Fibroblast of villous mesenchyme (primary cell): ENCODE data around the gene MEGF8. TPM values are rescaled to one million over a fixed set of nuclear protein-coding genes. Genes with fewer than 3 reads are reported as not detected.
"Not testable (repeated sequence)": the region's sequence is repeated elsewhere in the genome, so short reads cannot be mapped to it uniquely, and the experiment has no call there.

Experiments used
- DNase-seq: peaks from one replicate; pipeline ENCODE4 v3.0.0-alpha.2; 2010; ENCODE audit warnings: low read depth
- H3K4me3 ChIP-seq: 2 replicates; pipeline ENCODE4 v1.5.1; 2011; ENCODE audit warnings: low read depth, mild to moderate bottlenecking, low read length
- total RNA-seq: library from RNA; depleted of rRNA; stranded (reverse); fragments of >200 nt; gene quantifications from 2 replicates; pipeline ENCODE4 v1.2.3, GENCODE V29; 2012
- TF ChIP-seq, protein P1 (sequence below): IDR thresholded peaks from 2 replicates; pipeline ENCODE4 v1.5.1; 2012; ENCODE audit warnings: low read depth, mild to moderate bottlenecking, low read length; ENCODE audit not compliant: insufficient read depth

Gene MEGF8
- total RNA-seq, 1 donor = 21.2 TPM

DNA sequence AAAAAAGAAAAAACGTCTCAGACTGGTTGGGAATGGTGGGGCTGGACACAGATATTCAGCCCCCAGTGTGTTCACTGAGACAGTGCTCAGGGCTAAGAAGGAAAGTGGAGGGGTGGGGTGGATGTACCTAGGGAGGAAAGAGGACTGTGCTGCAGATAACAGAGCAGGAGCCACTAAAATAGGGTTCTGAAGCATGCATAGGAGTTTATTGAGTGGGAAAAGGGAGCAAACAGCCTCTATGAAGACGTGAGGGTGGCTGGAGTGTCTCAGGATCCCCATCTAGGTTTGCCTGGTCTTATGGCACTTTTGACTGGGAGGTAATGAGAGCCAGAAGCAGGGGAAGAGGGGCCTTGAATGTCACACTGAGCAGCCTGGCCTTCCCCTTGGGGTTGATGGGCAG is 3.4 kb downstream of the MEGF8 start:
- DNase-seq = no peak
- no peak overlapping the region for H3K4me3 ChIP-seq
- TF ChIP-seq, protein P1, sequence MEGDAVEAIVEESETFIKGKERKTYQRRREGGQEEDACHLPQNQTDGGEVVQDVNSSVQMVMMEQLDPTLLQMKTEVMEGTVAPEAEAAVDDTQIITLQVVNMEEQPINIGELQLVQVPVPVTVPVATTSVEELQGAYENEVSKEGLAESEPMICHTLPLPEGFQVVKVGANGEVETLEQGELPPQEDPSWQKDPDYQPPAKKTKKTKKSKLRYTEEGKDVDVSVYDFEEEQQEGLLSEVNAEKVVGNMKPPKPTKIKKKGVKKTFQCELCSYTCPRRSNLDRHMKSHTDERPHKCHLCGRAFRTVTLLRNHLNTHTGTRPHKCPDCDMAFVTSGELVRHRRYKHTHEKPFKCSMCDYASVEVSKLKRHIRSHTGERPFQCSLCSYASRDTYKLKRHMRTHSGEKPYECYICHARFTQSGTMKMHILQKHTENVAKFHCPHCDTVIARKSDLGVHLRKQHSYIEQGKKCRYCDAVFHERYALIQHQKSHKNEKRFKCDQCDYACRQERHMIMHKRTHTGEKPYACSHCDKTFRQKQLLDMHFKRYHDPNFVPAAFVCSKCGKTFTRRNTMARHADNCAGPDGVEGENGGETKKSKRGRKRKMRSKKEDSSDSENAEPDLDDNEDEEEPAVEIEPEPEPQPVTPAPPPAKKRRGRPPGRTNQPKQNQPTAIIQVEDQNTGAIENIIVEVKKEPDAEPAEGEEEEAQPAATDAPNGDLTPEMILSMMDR = no peak

DNA sequence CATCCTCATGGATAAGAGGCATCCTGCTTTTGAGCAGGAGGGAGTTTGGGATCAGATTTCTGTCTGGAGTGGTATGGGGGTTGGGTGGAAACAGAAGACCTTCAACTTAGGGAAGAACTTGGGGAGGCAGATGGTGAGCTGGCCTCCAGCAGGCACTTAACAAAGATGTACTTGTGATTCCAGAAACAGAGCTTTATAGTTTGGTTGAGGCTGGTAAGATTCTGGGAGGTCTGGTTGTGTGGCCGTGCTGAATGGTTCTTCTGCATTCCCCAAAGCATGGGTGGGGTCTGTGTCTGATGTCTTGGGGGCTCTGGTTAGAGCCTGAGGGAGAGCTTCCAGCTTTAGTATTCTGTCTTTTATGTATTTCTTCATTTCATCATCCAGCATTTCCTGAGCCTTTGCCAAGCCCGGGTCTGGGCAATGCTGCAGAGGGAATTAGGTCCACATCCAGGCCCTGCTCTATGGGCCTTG is 4.8 kb downstream of the MEGF8 start:
- H3K4me3 ChIP-seq = no peak overlapping the region
- DNase-seq = peak; percentile 7
- TF ChIP-seq, protein P1 = no peak

DNA sequence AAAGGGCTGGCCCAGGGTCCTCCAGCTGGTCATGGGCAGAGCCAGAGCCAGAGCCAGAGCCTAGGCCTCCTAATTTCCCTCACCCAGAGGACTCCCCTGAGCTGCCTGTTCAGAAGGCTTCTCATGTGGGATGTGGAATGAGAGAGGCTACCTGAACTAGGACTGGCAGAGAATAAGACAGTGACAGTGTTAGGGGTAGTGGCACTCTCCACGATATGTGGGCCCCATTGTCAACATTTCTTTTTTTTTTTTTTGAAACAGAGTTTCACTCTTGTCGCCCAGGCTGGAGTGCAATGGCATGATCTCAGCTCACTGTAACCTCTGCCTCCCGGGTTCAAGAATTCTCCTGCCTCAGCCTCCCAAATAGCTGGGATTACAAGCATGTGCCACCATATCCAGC is 5.9 kb downstream of the MEGF8 start:
- not testable (repeated sequence) for DNase-seq, H3K4me3 ChIP-seq

DNA sequence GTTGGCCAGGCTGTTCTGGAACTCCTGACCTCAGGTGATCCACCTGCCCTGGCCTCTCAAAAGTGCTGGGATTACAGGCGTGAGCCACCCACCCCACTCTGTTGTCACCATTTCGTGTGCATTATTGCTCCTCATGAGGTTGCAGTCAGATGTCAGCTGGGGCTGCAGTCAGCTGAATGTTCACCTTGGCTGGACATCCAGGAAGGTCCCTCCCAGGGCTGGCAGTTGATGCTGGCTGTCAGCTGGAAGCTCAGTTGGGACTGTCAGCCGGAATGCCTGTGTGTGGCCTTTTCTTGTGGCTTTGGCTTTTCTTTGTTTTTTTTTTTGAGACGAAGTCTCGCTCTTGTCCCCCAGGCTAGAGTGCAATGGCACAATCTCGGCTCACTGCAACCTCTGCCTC is 6.6 kb downstream of the MEGF8 start:
- TF ChIP-seq, protein P1 = no peak
- no peak for DNase-seq
- H3K4me3 ChIP-seq = no peak overlapping the region

DNA sequence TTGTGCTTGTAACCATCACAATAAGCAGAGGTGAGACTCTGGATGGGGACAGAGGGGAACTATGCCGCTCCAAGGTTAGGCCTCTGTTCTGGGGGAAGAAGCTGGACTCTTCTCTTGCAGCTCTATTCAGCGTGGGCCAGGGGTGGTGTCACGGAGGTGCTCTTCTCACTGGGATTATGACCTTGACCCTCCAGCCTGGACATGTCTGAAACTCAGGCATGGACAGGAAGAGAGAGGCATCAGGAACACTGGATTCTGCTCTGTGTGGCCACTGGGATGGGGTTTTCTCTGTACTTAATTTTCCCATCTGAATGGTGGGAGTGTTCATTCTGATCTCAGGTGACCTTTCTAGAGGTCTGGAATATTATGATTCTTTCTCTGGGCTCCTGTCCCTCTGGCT is 7.6 kb downstream of the MEGF8 start:
- DNase-seq = no peak
- TF ChIP-seq, protein P1 = no peak
- no peak overlapping the region for H3K4me3 ChIP-seq

DNA sequence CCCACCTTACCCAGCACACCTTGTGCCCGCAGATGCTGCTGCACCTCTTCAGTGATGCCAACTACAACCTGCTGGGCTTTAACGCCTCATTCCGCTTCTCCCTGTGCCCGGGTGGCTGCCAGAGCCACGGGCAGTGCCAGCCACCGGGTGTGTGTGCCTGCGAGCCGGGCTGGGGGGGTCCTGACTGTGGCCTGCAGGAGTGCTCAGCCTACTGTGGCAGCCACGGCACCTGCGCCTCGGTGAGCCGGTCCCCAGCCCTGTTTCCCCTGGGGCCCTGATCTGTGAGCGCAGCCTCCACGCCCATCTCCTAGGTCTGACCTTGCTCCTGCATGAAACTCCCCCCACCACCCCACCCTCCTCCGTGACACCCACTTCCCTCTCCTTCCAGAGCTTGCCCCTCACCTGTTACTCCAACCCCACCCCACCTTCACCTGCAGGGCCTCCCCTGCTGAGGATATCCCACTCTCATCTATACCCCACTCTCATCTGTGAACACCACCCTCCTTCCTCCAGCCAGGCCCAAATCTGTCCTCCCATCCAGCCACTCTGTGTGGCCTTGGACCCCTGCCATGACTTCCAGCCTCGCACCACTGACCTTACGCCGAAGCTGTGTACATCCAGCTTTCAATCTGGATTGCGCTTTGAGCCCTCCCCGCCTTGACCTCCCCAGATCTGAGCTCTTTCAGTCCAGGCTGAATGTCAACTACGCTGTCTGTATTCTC is 8.7 kb downstream of the MEGF8 start:
- DNase-seq = no peak
- H3K4me3 ChIP-seq = no peak overlapping the region
- TF ChIP-seq, protein P1 = no peak

DNA sequence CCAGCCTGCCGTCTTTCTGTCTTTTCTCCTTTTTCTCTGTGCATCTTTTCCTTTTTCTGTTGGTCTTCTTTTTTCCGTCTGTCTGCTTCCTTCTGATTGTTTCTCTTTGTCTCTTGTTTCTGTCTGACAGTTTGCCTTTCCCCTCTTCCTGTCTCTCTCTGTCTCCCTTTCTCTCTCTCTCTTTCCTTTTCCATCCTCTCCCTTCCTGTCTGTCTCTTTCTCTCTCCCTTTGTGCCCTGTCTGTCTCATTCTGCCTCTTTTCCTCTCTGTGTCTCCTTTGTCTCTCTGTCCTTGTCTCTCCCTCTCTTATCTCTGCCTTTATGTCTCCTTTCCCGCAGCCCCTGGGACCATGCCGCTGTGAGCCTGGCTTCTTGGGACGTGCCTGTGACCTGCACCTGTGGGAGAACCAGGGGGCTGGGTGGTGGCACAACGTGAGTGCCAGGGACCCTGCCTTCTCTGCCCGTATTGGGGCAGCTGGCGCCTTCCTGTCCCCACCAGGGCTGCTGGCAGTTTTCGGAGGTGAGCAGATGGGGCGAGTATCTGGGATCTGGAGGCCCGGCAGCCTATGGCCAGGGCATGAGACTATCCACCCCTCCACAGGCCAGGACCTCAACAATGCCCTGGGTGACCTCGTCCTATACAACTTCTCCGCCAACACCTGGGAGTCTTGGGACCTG is 9.4 kb downstream of the MEGF8 start:
- TF ChIP-seq, protein P1 = no peak
- DNase-seq = no peak
- no peak overlapping the region for H3K4me3 ChIP-seq
